Measurements from ENCODE around the gene SPAAR. TPM values are rescaled to one million over a fixed set of nuclear protein-coding genes. Genes with fewer than 3 reads are reported as not detected.
"Not testable (repeated sequence)": the region's sequence is repeated elsewhere in the genome, so short reads cannot be mapped to it uniquely, and the experiment has no call there.

The SPAAR gene
- total RNA-seq, 1 donor: 0.72 TPM

DNA sequence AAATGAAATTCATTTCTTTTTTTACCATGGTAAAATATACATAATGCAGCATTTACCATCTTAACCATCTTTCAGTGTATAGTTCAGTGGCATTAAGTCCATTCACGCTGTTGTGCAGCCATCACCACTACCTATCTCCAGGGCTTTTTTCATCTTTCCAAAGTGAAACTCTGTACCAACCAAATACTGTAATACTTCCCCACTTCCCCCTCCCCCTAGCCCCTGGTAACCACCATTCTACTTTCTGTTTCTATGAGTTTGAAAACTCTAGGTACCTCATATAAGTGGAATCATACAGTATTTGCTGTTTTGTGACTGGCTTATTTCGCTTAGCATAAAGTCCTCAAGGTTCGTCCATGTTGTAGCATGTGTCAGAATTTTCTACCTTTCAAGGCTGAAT lies 23.4 kb downstream of the SPAAR start:
- H3K4me2 ChIP-seq (ENCODE audit: insufficient read depth, low read length): no peak overlapping the region
- no peak overlapping the region for H3K4me3 ChIP-seq (ENCODE audit: insufficient read depth, low read length)
- DNase-seq (ENCODE audit: insufficient read length, low spot score, missing footprints): no peak
- H3K36me3 ChIP-seq (ENCODE audit: insufficient read depth, low read length): no peaks in the 10 kb centered on the region
- H4K20me1 ChIP-seq (ENCODE audit: insufficient read depth, low read length): no peaks in the 10 kb centered on the region
- H3K9me3 ChIP-seq (ENCODE audit: low read depth, low read length): no peaks in the 10 kb centered on the region
- H3K79me2 ChIP-seq (ENCODE audit: insufficient read depth, low read length): no peaks in the 10 kb centered on the region
- no peak overlapping the region for H2AFZ ChIP-seq (ENCODE audit: low read length)
- H3K27ac ChIP-seq (ENCODE audit: low read depth, low read length): peak overlapping the region; percentile 98
- H3K4me1 ChIP-seq (ENCODE audit: insufficient read depth, low read length): peaks cover 52% of the 10 kb centered on the region
- TF ChIP-seq CTCF (IDR thresholded peaks at IDR 0.05; ENCODE audit: extremely low read depth, low read depth, low read length): no peak
- H3K27me3 ChIP-seq (ENCODE audit: insufficient read depth, low read length): no peaks in the 10 kb centered on the region

- no peak for TF ChIP-seq CTCF (IDR thresholded peaks at IDR 0.05; ENCODE audit: extremely low read depth, low read depth, low read length)
- Histone ChIP-seq H3K27me3 (ENCODE audit: insufficient read depth, low read length) (no peaks in the 10 kb centered on the region), H2AFZ (ENCODE audit: low read length) (peak overlapping the region; percentile 32), H3K36me3 (ENCODE audit: insufficient read depth, low read length) (no peaks in the 10 kb centered on the region), H3K4me1 (ENCODE audit: insufficient read depth, low read length) (peaks cover 46% of the 10 kb centered on the region), H3K4me3 (ENCODE audit: insufficient read depth, low read length) (no peak overlapping the region), H3K9me3 (ENCODE audit: low read depth, low read length) (no peaks in the 10 kb centered on the region), H3K4me2 (ENCODE audit: insufficient read depth, low read length) (peak overlapping the region; percentile 0), H4K20me1 (ENCODE audit: insufficient read depth, low read length) (no peaks in the 10 kb centered on the region), H3K79me2 (ENCODE audit: insufficient read depth, low read length) (no peaks in the 10 kb centered on the region), H3K27ac (ENCODE audit: low read depth, low read length) (peak overlapping the region; percentile 98)
- DNase-seq (ENCODE audit: insufficient read length, low spot score, missing footprints): no peak
Observed at GRCh38 chr9:35933550-35934067, 24.3 kb downstream of the SPAAR start.

GRCh38 chr9:35934069-35934468 lies 24.8 kb downstream of the SPAAR start:
- not testable (repeated sequence) for H3K27me3 ChIP-seq (ENCODE audit: insufficient read depth, low read length); H2AFZ ChIP-seq (ENCODE audit: low read length); H3K9me3 ChIP-seq (ENCODE audit: low read depth, low read length); H3K36me3 ChIP-seq (ENCODE audit: insufficient read depth, low read length); DNase-seq (ENCODE audit: insufficient read length, low spot score, missing footprints); H4K20me1 ChIP-seq (ENCODE audit: insufficient read depth, low read length); H3K79me2 ChIP-seq (ENCODE audit: insufficient read depth, low read length); H3K4me3 ChIP-seq (ENCODE audit: insufficient read depth, low read length)
- Histone ChIP-seq H3K4me1 (ENCODE audit: insufficient read depth, low read length) (peaks cover 43% of the 10 kb centered on the region), H3K4me2 (ENCODE audit: insufficient read depth, low read length) (peak overlapping the region; percentile 0), H3K27ac (ENCODE audit: low read depth, low read length) (peak overlapping the region; percentile 98)

- H3K27me3 ChIP-seq (ENCODE audit: insufficient read depth, low read length): no peaks in the 10 kb centered on the region
- peak overlapping the region; percentile 41 for H3K4me2 ChIP-seq (ENCODE audit: insufficient read depth, low read length)
- H3K27ac ChIP-seq (ENCODE audit: low read depth, low read length): peak overlapping the region; percentile 98
- no peaks in the 10 kb centered on the region for H3K79me2 ChIP-seq (ENCODE audit: insufficient read depth, low read length)
- H3K4me1 ChIP-seq (ENCODE audit: insufficient read depth, low read length): peaks cover 40% of the 10 kb centered on the region
- no peaks in the 10 kb centered on the region for H4K20me1 ChIP-seq (ENCODE audit: insufficient read depth, low read length)
- H2AFZ ChIP-seq (ENCODE audit: low read length): no peak overlapping the region
- no peaks in the 10 kb centered on the region for H3K36me3 ChIP-seq (ENCODE audit: insufficient read depth, low read length)
- H3K4me3 ChIP-seq (ENCODE audit: insufficient read depth, low read length): no peak overlapping the region
- TF ChIP-seq CTCF (IDR thresholded peaks at IDR 0.05; ENCODE audit: extremely low read depth, low read depth, low read length): no peak
- no peak for DNase-seq (ENCODE audit: insufficient read length, low spot score, missing footprints)
- no peaks in the 10 kb centered on the region for H3K9me3 ChIP-seq (ENCODE audit: low read depth, low read length)
Observed at GRCh38 chr9:35935261-35935660, 26.0 kb downstream of the SPAAR start.
